Astrocyte (in vitro differentiated cells and primary cell): ENCODE data around the gene CCSER1. TPM values are rescaled to one million over a fixed set of nuclear protein-coding genes. Genes with fewer than 3 reads are reported as not detected.

ENCODE experiments used
- DNase-seq: peaks from one replicate; pipeline ENCODE4 v3.0.0-alpha.2; 2010; ENCODE audit warnings: low read depth
- FAIRE-seq: peaks from 2 replicates; lab custom pipeline; 2011; peaks lifted over from hg19 to GRCh38; lab: Jason Lieb, UNC
- H2AFZ ChIP-seq: 2 replicates; pipeline ENCODE4 v1.6.0; 2012; ENCODE audit warnings: low read depth, low read length, inconsistent platforms
- H3K27ac ChIP-seq: 2 replicates; pipeline ENCODE4 v1.5.1; 2011; ENCODE audit warnings: low read depth, low read length, inconsistent platforms
- H3K27me3 ChIP-seq: 2 replicates; pipeline ENCODE4 v1.6.0; 2011; ENCODE audit warnings: low read length, inconsistent platforms; ENCODE audit not compliant: insufficient read depth
- H3K36me3 ChIP-seq: 2 replicates; pipeline ENCODE4 v1.5.1; 2011; ENCODE audit warnings: low read length, inconsistent platforms; ENCODE audit not compliant: insufficient read depth
- H3K4me1 ChIP-seq: 2 replicates; pipeline ENCODE4 v1.5.1; 2011; ENCODE audit warnings: low read length, inconsistent platforms; ENCODE audit not compliant: insufficient read depth
- H3K4me2 ChIP-seq: 2 replicates; pipeline ENCODE4 v1.6.0; 2012; ENCODE audit warnings: low read length, inconsistent platforms
- H3K4me3 ChIP-seq: 2 replicates; pipeline ENCODE4 v1.5.1; 2011; ENCODE audit warnings: low read depth, mild to moderate bottlenecking, low read length, inconsistent platforms; ENCODE audit not compliant: insufficient read depth
- H3K79me2 ChIP-seq: 2 replicates; pipeline ENCODE4 v1.6.0; 2012; ENCODE audit warnings: mild to moderate bottlenecking, low read length, inconsistent platforms; ENCODE audit not compliant: insufficient read depth
- H3K9ac ChIP-seq: 2 replicates; pipeline ENCODE4 v1.6.0; 2012; ENCODE audit warnings: mild to moderate bottlenecking, low read length, inconsistent platforms
- H3K9me3 ChIP-seq: 2 replicates; pipeline ENCODE4 v1.5.1; 2012; ENCODE audit warnings: low read depth, mild to moderate bottlenecking, low read length, inconsistent platforms; ENCODE audit not compliant: insufficient read depth
- H4K20me1 ChIP-seq: 2 replicates; pipeline ENCODE4 v1.6.0; 2012; ENCODE audit warnings: low read length, inconsistent platforms; ENCODE audit not compliant: insufficient read depth
- H3K27ac Mint-ChIP-seq: one replicate; pipeline ENCODE4 v1.8.0; 2021; ENCODE audit warnings: mild to moderate bottlenecking, mixed read lengths; ENCODE audit not compliant: unreplicated experiment
- H3K27me3 Mint-ChIP-seq: one replicate; pipeline ENCODE4 v1.8.0; 2021; ENCODE audit warnings: low read depth, mixed read lengths; ENCODE audit not compliant: unreplicated experiment
- H3K36me3 Mint-ChIP-seq: one replicate; pipeline ENCODE4 v1.8.0; 2021; ENCODE audit warnings: low read depth, mixed read lengths; ENCODE audit not compliant: unreplicated experiment
- H3K4me1 Mint-ChIP-seq: one replicate; pipeline ENCODE4 v1.8.0; 2021; ENCODE audit warnings: low read depth, mixed read lengths; ENCODE audit not compliant: unreplicated experiment
- H3K4me3 Mint-ChIP-seq: one replicate; pipeline ENCODE4 v1.8.0; 2021; ENCODE audit warnings: mild to moderate bottlenecking, moderate library complexity, mixed read lengths; ENCODE audit not compliant: unreplicated experiment
- H3K9me3 Mint-ChIP-seq: one replicate; pipeline ENCODE4 v1.8.0; 2021; ENCODE audit warnings: mild to moderate bottlenecking, mixed read lengths; ENCODE audit not compliant: unreplicated experiment
- CTCF ChIP-seq: IDR thresholded peaks from 2 replicates; pipeline ENCODE4 v1.5.1; 2011; ENCODE audit warnings: low read depth, mild to moderate bottlenecking, inconsistent platforms, low read length, moderate library complexity; ENCODE audit not compliant: insufficient read depth
- EZH2 ChIP-seq: IDR thresholded peaks from 2 replicates; pipeline ENCODE4 v1.6.1; 2012; ENCODE audit warnings: mild to moderate bottlenecking, low read length, inconsistent platforms; ENCODE audit not compliant: insufficient read depth
- total RNA-seq: library from RNA; stranded (reverse); gene quantifications from 2 replicates; pipeline ENCODE4 v1.2.1, GENCODE V29; 2021

The CCSER1 gene
- total RNA-seq, 1 donor from 2014 or later: 2.2 TPM

GRCh38 chr4:91118597-91118996, 991.4 kb downstream of the CCSER1 start:
- no peaks in the 10 kb centered on the region for H3K9me3 ChIP-seq
- Mint-ChIP-seq H3K4me1 (no peaks in the 10 kb centered on the region), H3K27ac (no peak overlapping the region), H3K27me3 (no peaks in the 10 kb centered on the region), H3K4me3 (no peak overlapping the region), H3K9me3 (no peaks in the 10 kb centered on the region), H3K36me3 (no peaks in the 10 kb centered on the region)
- TF ChIP-seq CTCF (no peak), EZH2 (no peak)
- DNase-seq (no peak), FAIRE-seq (no peak)
- no peak overlapping the region for H3K9ac ChIP-seq
- H3K4me3 ChIP-seq: no peak overlapping the region
- H2AFZ ChIP-seq: no peak overlapping the region
- no peak overlapping the region for H3K27ac ChIP-seq
- no peaks in the 10 kb centered on the region for H3K27me3 ChIP-seq
- no peak overlapping the region for H3K4me2 ChIP-seq
- no peaks in the 10 kb centered on the region for H3K79me2 ChIP-seq
- H3K4me1 ChIP-seq: no peaks in the 10 kb centered on the region
- no peaks in the 10 kb centered on the region for H4K20me1 ChIP-seq
- no peaks in the 10 kb centered on the region for H3K36me3 ChIP-seq

- H4K20me1 ChIP-seq: no peaks in the 10 kb centered on the region
- H3K9me3 ChIP-seq: no peaks in the 10 kb centered on the region
- H3K36me3 ChIP-seq: no peaks in the 10 kb centered on the region
- DNase-seq (no peak), FAIRE-seq (no peak)
- TF ChIP-seq CTCF (no peak), EZH2 (no peak)
- H3K27me3 Mint-ChIP-seq: no peaks in the 10 kb centered on the region
- no peak overlapping the region for H3K4me3 ChIP-seq
- H3K27ac ChIP-seq: no peak overlapping the region
- no peak overlapping the region for H2AFZ ChIP-seq
- H3K4me1 Mint-ChIP-seq: no peaks in the 10 kb centered on the region
- no peaks in the 10 kb centered on the region for H3K36me3 Mint-ChIP-seq
- no peaks in the 10 kb centered on the region for H3K9me3 Mint-ChIP-seq
- no peaks in the 10 kb centered on the region for H3K27me3 ChIP-seq
- H3K9ac ChIP-seq: no peak overlapping the region
- H3K4me3 Mint-ChIP-seq: no peak overlapping the region
- H3K4me1 ChIP-seq: no peaks in the 10 kb centered on the region
- no peak overlapping the region for H3K27ac Mint-ChIP-seq
- no peaks in the 10 kb centered on the region for H3K79me2 ChIP-seq
- no peak overlapping the region for H3K4me2 ChIP-seq
Measured at GRCh38 chr4:91123742-91124141, 996.5 kb downstream of the CCSER1 start.

GRCh38 chr4:91127192-91127591, 1000.0 kb downstream of the CCSER1 start:
- H3K9me3 Mint-ChIP-seq: no peaks in the 10 kb centered on the region
- DNase-seq (no peak), FAIRE-seq (no peak)
- Histone ChIP-seq H3K9ac (no peak overlapping the region), H3K4me2 (no peak overlapping the region), H2AFZ (no peak overlapping the region), H3K79me2 (no peaks in the 10 kb centered on the region), H3K9me3 (no peaks in the 10 kb centered on the region), H3K27ac (no peak overlapping the region), H3K4me3 (no peak overlapping the region), H3K27me3 (no peaks in the 10 kb centered on the region), H3K36me3 (no peaks in the 10 kb centered on the region), H3K4me1 (no peaks in the 10 kb centered on the region), H4K20me1 (no peaks in the 10 kb centered on the region)
- H3K27me3 Mint-ChIP-seq: no peaks in the 10 kb centered on the region
- H3K27ac Mint-ChIP-seq: no peak overlapping the region
- H3K4me1 Mint-ChIP-seq: no peaks in the 10 kb centered on the region
- H3K4me3 Mint-ChIP-seq: no peak overlapping the region
- H3K36me3 Mint-ChIP-seq: no peaks in the 10 kb centered on the region
- no peak for TF ChIP-seq EZH2
